Heart left ventricle (tissue), 13 donors: ENCODE data around the gene GCLC.
"Not testable (repeated sequence)": the region's sequence is repeated elsewhere in the genome, so short reads cannot be mapped to it uniquely, and the experiment has no call there.

ENCODE experiments used
- CTCF ChIP-seq, 12 donors: fragments of 200-600 bp; sonication (generic) in 4 of 12; IDR thresholded peaks; one replicate each; pipeline versions ENCODE4 v1.5.0 to v1.8.0; 2018 to 2022; ENCODE audit warnings: antibody characterized with exemption in 12 of 12, mild to moderate bottlenecking in 5 of 12
- POLR2A ChIP-seq, 2 donors: fragments of 450-650 bp; IDR thresholded peaks; one replicate each; pipeline ENCODE4 v1.6.1; 2017; ENCODE audit warnings: antibody characterized with exemption in 2 of 2, mild to moderate bottlenecking in 2 of 2, moderate library complexity in 2 of 2
- donor health status: ischemic (EF 13 %, LVEDD 7.1; RV severe dilation, severe dysfunction).
- donor health status: DM: no; HTN: yes; CAD: no.
- donor health status: DM: no; HTN: no; CAD: no.
- donor health status: ischemic (EF 25% LVEDD 6.9; RV normal size, moderate dysfunction).
- donor health status: ischemic (EF 25% LVEDD 5.7; RV mildly dilated, moderate dysfunction).
- donor health status: ischemic (EF 35%, LVEDD 5.7; RV mildly dilated, moderate dysfunction).
- donor health status: nonischemic (EF 11% LVEDD 7.7; RV severe dilation, severe dysfunction).
- donor health status: DM: yes; HTN: yes; CAD: no.
- donor health status: PGD.
- donor health status: ischemic (EF 29% LVEDD 5.4; RV normal size, mild dysfunction).
- donor health status: nonischemic (EF 23%, LVEDD 6.1; RV moderate dilation, normal function).

- TF ChIP-seq CTCF, POLR2A (IDR thresholded peaks at IDR 0.05): not testable (repeated sequence)
Measured at GRCh38 chr6:53551681-53552080, 6.8 kb upstream of the GCLC start.
